ENCODE data around the gene SLFN14. TPM values are rescaled to one million over a fixed set of nuclear protein-coding genes. Genes with fewer than 3 reads are reported as not detected.

Gene SLFN14
- under 1 TPM in 1 of 4 donors, not detected in 3; 0.29 TPM for total RNA-seq

GRCh38 chr17:35560703-35561102, at the start of gene SLFN14:
SLFN14 (minus strand) TSS chr17:35560819; CDS start chr17:35558062, 2,757 bp downstream.
- 76 to 80% methylated on average over 3 of the region's 3 CpGs for WGBS, 2 donors
- Histone ChIP-seq H3K27me3 (no peaks in the 10 kb centered on the region), H3K27ac (no peak within 1 kb of the TSS), H3K4me1 (no peaks in the 10 kb centered on the region), H3K9me3 (no peaks in the 10 kb centered on the region), H3K4me3 (replicated peaks in 1 of 3) (no peak within 1 kb of the TSS), H3K36me3 (no peaks in the 10 kb centered on the region)
- intact Hi-C loops (cut with DNase I), result loop anchor here (10.0 kb wide), 1 partner anchor 316 kb away; the partner anchor contains the start of gene SLFN5
- no peak for DNase-seq
- TF ChIP-seq POLR2A (IDR thresholded peaks at IDR 0.05) (no peak), CTCF (IDR thresholded peaks at IDR 0.05) (no peak)

GRCh38 chr17:35609831-35610230, 49.2 kb upstream of the SLFN14 start:
- Histone ChIP-seq H3K27ac (no peak overlapping the region), H3K4me3 (replicated peaks in 1 of 3) (no peak overlapping the region), H3K27me3 (no peaks in the 10 kb centered on the region), H3K4me1 (no peaks in the 10 kb centered on the region), H3K9me3 (no peaks in the 10 kb centered on the region), H3K36me3 (peaks cover 22 to 33% of the 10 kb centered on the region in 2 donors)
- intact Hi-C loops (cut with DNase I), result loop anchor here (5.0 kb wide), 1 partner anchor 137 kb away; no protein-coding TSS in a partner anchor
- WGBS, 2 donors, result 88 to 98% methylated on average over 4 of the region's 4 CpGs
- no peak for DNase-seq
- TF ChIP-seq CTCF (IDR thresholded peaks at IDR 0.05), result no peak
- TF ChIP-seq POLR2A (IDR thresholded peaks at IDR 0.05), result no peak

GRCh38 chr17:35607239-35607847, 46.7 kb upstream of the SLFN14 start:
- no peaks in the 10 kb centered on the region for H3K9me3 ChIP-seq
- no peak overlapping the region for H3K4me3 ChIP-seq (replicated peaks in 1 of 3)
- peaks cover 22 to 38% of the 10 kb centered on the region in 2 donors for H3K36me3 ChIP-seq
- H3K4me1 ChIP-seq, result no peaks in the 10 kb centered on the region
- no peaks in the 10 kb centered on the region for H3K27me3 ChIP-seq
- H3K27ac ChIP-seq, result no peak overlapping the region
- 70 to 74% methylated on average over 3 of the region's 3 CpGs for WGBS, 2 donors
- TF ChIP-seq CTCF (IDR thresholded peaks at IDR 0.05) (no peak), POLR2A (IDR thresholded peaks at IDR 0.05) (no peak)
- intact Hi-C loops (cut with DNase I), result no loop called here
- DNase-seq, result no peak

GRCh38 chr17:35605678-35606077, 45.1 kb upstream of the SLFN14 start:
- Histone ChIP-seq H3K27ac (no peak overlapping the region), H3K4me1 (no peaks in the 10 kb centered on the region), H3K4me3 (replicated peaks in 1 of 3) (no peak overlapping the region), H3K36me3 (peaks cover 31 to 37% of the 10 kb centered on the region in 2 donors), H3K9me3 (no peaks in the 10 kb centered on the region), H3K27me3 (no peaks in the 10 kb centered on the region)
- TF ChIP-seq POLR2A (IDR thresholded peaks at IDR 0.05), result no peak
- TF ChIP-seq CTCF (IDR thresholded peaks at IDR 0.05), result no peak
- intact Hi-C loops (cut with DNase I), result no loop called here
- 98% methylated on average over 2 of the region's 2 CpGs for WGBS, 2 donors
- DNase-seq, result no peak

GRCh38 chr17:35603674-35604073, 43.1 kb upstream of the SLFN14 start:
- no peaks in the 10 kb centered on the region for H3K27me3 ChIP-seq
- DNase-seq, result no peak
- H3K4me1 ChIP-seq, result no peaks in the 10 kb centered on the region
- H3K36me3 ChIP-seq, result peaks cover 33 to 44% of the 10 kb centered on the region in 2 donors
- TF ChIP-seq POLR2A (IDR thresholded peaks at IDR 0.05) (no peak), CTCF (IDR thresholded peaks at IDR 0.05) (no peak)
- WGBS, 2 donors, result 89 to 92% methylated on average over 7 of the region's 7 CpGs
- no peaks in the 10 kb centered on the region for H3K9me3 ChIP-seq
- no peak overlapping the region for H3K27ac ChIP-seq
- no peak overlapping the region for H3K4me3 ChIP-seq (replicated peaks in 1 of 3)
- intact Hi-C loops (cut with DNase I), result no loop called here

All from thyroid gland (tissue), 4 donors.